ENCODE measurements around the gene ADAM19.

Gene ADAM19

GRCh38 chr5:157575381-157576020 lies at the start of gene ADAM19:
Gene ADAM19, minus strand, starts transcription at chr5:157575775. Its CDS starts 79 bp downstream, at chr5:157575696.
- DNase-seq (ENCODE audit: low read depth), result peak; percentile 37

GRCh38 chr5:157624144-157624543 lies 48.6 kb upstream of the ADAM19 start:
- no peak for DNase-seq (ENCODE audit: low read depth)

GRCh38 chr5:157620776-157621175 lies 45.2 kb upstream of the ADAM19 start:
- DNase-seq (ENCODE audit: low read depth), result no peak

- DNase-seq (ENCODE audit: low read depth), result no peak
Observed at GRCh38 chr5:157618191-157618765, 42.7 kb upstream of the ADAM19 start.

GRCh38 chr5:157616785-157617184 lies 41.2 kb upstream of the ADAM19 start:
- DNase-seq (ENCODE audit: low read depth), result no peak

GRCh38 chr5:157613385-157614245 lies 38.0 kb upstream of the ADAM19 start:
- no peak for DNase-seq (ENCODE audit: low read depth)

GRCh38 chr5:157612581-157612980 lies 37.0 kb upstream of the ADAM19 start:
- DNase-seq (ENCODE audit: low read depth), result no peak

- no peak for DNase-seq (ENCODE audit: low read depth)
Observed at GRCh38 chr5:157611571-157612476, 36.2 kb upstream of the ADAM19 start.

GRCh38 chr5:157610990-157611389 lies 35.4 kb upstream of the ADAM19 start:
- no peak for DNase-seq (ENCODE audit: low read depth)

- no peak for DNase-seq (ENCODE audit: low read depth)
Observed at GRCh38 chr5:157608972-157609565, 33.5 kb upstream of the ADAM19 start.

- DNase-seq (ENCODE audit: low read depth), result peak; percentile 51
Observed at GRCh38 chr5:157607371-157608161, 32.0 kb upstream of the ADAM19 start.

GRCh38 chr5:157606046-157606445 lies 30.5 kb upstream of the ADAM19 start:
- no peak for DNase-seq (ENCODE audit: low read depth)

- DNase-seq (ENCODE audit: low read depth), result peak; percentile 39
Observed at GRCh38 chr5:157603333-157604190, 28.0 kb upstream of the ADAM19 start.

GRCh38 chr5:157602505-157602904 lies 26.9 kb upstream of the ADAM19 start:
- no peak for DNase-seq (ENCODE audit: low read depth)

- no peak for DNase-seq (ENCODE audit: low read depth)
Observed at GRCh38 chr5:157600252-157600651, 24.7 kb upstream of the ADAM19 start.

- no peak for DNase-seq (ENCODE audit: low read depth)
Observed at GRCh38 chr5:157599565-157599964, 24.0 kb upstream of the ADAM19 start.

GRCh38 chr5:157598350-157598936 lies 22.9 kb upstream of the ADAM19 start:
- no peak for DNase-seq (ENCODE audit: low read depth)

GRCh38 chr5:157597277-157597676 lies 21.7 kb upstream of the ADAM19 start:
- DNase-seq (ENCODE audit: low read depth), result no peak

- DNase-seq (ENCODE audit: low read depth), result no peak
Observed at GRCh38 chr5:157596487-157596886, 20.9 kb upstream of the ADAM19 start.
